ENCODE data around the gene RTN4R.
"Not testable (repeated sequence)": the region's sequence is repeated elsewhere in the genome, so short reads cannot be mapped to it uniquely, and the experiment has no call there.

DNA sequence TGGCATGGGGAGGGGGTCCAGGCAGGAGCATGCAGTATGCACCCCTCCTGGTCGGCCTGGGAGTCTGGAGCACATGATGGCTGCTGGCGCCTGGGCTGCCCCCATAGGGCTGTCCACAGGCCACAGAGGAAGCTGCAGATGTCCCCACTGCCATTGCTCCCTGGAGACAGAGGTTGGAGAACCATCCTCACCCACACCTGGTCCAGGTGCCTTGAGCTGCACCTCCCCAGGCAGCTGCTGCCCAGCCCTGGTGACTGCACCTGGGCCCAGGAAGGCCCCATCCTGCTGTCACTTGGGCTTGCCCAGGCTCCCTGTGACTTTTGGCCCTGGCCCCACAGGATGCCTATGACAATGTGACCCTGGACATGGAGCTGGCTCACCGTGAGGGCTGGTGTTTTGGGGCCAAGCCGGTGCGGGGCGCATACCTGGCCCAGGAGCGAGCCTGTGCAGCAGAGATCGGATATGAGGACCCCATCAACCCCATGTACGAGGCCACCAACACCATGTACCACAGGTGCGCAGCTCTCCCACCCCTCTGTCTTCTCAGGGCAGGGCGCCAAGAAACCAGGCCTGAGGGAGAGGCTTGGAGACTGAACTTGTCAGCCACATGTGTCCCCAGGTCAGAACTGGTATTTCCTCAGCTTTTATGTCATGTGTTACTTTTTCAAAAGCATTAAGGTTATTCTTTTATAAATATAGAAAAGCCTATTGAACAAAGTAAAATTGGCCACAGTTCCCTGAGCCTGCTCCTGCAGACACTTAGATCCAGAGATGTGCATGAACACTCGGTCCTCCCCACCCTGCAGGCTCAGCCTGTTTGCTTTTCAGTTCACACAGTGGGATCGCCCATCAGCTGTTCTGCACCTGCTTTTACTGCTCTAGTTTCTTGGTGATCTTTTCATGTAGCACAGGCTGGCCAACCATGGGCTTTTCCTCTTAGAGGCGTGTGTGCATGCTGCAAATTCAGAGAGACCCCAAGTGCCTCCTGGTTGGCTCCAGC lies 39.6 kb upstream of the RTN4R start:
- TF ChIP-seq, protein P1, sequence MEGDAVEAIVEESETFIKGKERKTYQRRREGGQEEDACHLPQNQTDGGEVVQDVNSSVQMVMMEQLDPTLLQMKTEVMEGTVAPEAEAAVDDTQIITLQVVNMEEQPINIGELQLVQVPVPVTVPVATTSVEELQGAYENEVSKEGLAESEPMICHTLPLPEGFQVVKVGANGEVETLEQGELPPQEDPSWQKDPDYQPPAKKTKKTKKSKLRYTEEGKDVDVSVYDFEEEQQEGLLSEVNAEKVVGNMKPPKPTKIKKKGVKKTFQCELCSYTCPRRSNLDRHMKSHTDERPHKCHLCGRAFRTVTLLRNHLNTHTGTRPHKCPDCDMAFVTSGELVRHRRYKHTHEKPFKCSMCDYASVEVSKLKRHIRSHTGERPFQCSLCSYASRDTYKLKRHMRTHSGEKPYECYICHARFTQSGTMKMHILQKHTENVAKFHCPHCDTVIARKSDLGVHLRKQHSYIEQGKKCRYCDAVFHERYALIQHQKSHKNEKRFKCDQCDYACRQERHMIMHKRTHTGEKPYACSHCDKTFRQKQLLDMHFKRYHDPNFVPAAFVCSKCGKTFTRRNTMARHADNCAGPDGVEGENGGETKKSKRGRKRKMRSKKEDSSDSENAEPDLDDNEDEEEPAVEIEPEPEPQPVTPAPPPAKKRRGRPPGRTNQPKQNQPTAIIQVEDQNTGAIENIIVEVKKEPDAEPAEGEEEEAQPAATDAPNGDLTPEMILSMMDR (IDR thresholded peaks at IDR 0.05): not testable (repeated sequence)
- TF ChIP-seq POLR2A (IDR thresholded peaks at IDR 0.05): not testable (repeated sequence)
